NCI-H524 (cell line): Measurements from ENCODE around the gene PALM2AKAP2.
"Not testable (repeated sequence)": the region's sequence is repeated elsewhere in the genome, so short reads cannot be mapped to it uniquely, and the experiment has no call there.

Source experiments
- DNase-seq, 2 experiments: peaks; one replicate each; lab custom pipeline; 2025; lab: John Stamatoyannopoulos, UW

The PALM2AKAP2 gene

GRCh38 chr9:109805050-109805449 lies 25.1 kb downstream of the PALM2AKAP2 start:
- DNase-seq = no peak

GRCh38 chr9:109806506-109807115 lies 26.6 kb downstream of the PALM2AKAP2 start:
- no peak for DNase-seq

- no peak for DNase-seq
Observed at GRCh38 chr9:109811876-109812275, 31.9 kb downstream of the PALM2AKAP2 start.

GRCh38 chr9:109812331-109812730 lies 32.3 kb downstream of the PALM2AKAP2 start:
- no peak for DNase-seq

GRCh38 chr9:109812818-109813281 lies 32.9 kb downstream of the PALM2AKAP2 start:
- DNase-seq = no peak

- DNase-seq = no peak
Observed at GRCh38 chr9:109813303-109813702, 33.3 kb downstream of the PALM2AKAP2 start.

- DNase-seq = no peak
Observed at GRCh38 chr9:109813829-109814228, 33.8 kb downstream of the PALM2AKAP2 start.

- DNase-seq = no peak
Observed at GRCh38 chr9:109815366-109815947, 35.5 kb downstream of the PALM2AKAP2 start.

- no peak for DNase-seq
Observed at GRCh38 chr9:109816490-109816889, 36.5 kb downstream of the PALM2AKAP2 start.

- DNase-seq = no peak
Observed at GRCh38 chr9:109817146-109817845, 37.3 kb downstream of the PALM2AKAP2 start.

- DNase-seq = peak; percentile 92 to 97
Observed at GRCh38 chr9:109817846-109818472, 38.0 kb downstream of the PALM2AKAP2 start.

GRCh38 chr9:109821711-109822110 lies 41.7 kb downstream of the PALM2AKAP2 start:
- no peak for DNase-seq

GRCh38 chr9:109825383-109825782 lies 45.4 kb downstream of the PALM2AKAP2 start:
- DNase-seq = not testable (repeated sequence)

GRCh38 chr9:109826559-109826958 lies 46.6 kb downstream of the PALM2AKAP2 start:
- DNase-seq = no peak

- peak; percentile 17 to 45 for DNase-seq
Observed at GRCh38 chr9:109828254-109828653, 48.3 kb downstream of the PALM2AKAP2 start.
